Panc1 (cell line): Measurements from ENCODE around the gene CCDC172.

ENCODE experiments used
- POLR2AphosphoS5 ChIP-seq: IDR thresholded peaks from 2 replicates; pipeline ENCODE4 v1.6.1; 2012; ENCODE audit warnings: mild to moderate bottlenecking, low read depth, low read length, moderate library complexity
- REST ChIP-seq, 2 experiments: IDR thresholded peaks; 2 replicates each; pipeline ENCODE4 v1.6.1; 2011 to 2012; ENCODE audit warnings: low read depth in 2 of 2, control low read depth in 1 of 2, low read length in 1 of 2, mild to moderate bottlenecking in 1 of 2, moderate library complexity in 1 of 2; ENCODE audit not compliant: insufficient read depth in 1 of 2

- TF ChIP-seq POLR2AphosphoS5 (no peak), REST (IDR thresholded peaks at IDR 0.05; ENCODE audit: insufficient read depth in 1 of 2, low read depth in 2 of 2, low read length in 1 of 2) (no peak)
These were observed 7.7 kb upstream of the CCDC172 start for GRCh38 chr10:116316503-116316902.
